GM12875 (cell line): Measurements from ENCODE around the gene CMTR1.

Experiments used
- H3K4me3 ChIP-seq: one replicate; pipeline ENCODE4 v1.5.1; 2011; ENCODE audit warnings: low read depth, low read length, control low read depth
- TF ChIP-seq, protein P1 (sequence below): IDR thresholded peaks from 2 replicates; pipeline ENCODE4 v1.5.1; 2011; ENCODE audit warnings: low read depth, mild to moderate bottlenecking, control low read depth, inconsistent platforms, low read length, moderate library complexity, borderline replicate concordance; ENCODE audit not compliant: insufficient read depth

The CMTR1 gene

GRCh38 chr6:37514321-37514771, 81.3 kb downstream of the CMTR1 start:
- no peak overlapping the region for H3K4me3 ChIP-seq
- TF ChIP-seq, protein P1, sequence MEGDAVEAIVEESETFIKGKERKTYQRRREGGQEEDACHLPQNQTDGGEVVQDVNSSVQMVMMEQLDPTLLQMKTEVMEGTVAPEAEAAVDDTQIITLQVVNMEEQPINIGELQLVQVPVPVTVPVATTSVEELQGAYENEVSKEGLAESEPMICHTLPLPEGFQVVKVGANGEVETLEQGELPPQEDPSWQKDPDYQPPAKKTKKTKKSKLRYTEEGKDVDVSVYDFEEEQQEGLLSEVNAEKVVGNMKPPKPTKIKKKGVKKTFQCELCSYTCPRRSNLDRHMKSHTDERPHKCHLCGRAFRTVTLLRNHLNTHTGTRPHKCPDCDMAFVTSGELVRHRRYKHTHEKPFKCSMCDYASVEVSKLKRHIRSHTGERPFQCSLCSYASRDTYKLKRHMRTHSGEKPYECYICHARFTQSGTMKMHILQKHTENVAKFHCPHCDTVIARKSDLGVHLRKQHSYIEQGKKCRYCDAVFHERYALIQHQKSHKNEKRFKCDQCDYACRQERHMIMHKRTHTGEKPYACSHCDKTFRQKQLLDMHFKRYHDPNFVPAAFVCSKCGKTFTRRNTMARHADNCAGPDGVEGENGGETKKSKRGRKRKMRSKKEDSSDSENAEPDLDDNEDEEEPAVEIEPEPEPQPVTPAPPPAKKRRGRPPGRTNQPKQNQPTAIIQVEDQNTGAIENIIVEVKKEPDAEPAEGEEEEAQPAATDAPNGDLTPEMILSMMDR = no peak

- TF ChIP-seq, protein P1 = no peak
- H3K4me3 ChIP-seq = no peak overlapping the region
These were observed 81.8 kb downstream of the CMTR1 start for GRCh38 chr6:37514837-37515236.

DNA sequence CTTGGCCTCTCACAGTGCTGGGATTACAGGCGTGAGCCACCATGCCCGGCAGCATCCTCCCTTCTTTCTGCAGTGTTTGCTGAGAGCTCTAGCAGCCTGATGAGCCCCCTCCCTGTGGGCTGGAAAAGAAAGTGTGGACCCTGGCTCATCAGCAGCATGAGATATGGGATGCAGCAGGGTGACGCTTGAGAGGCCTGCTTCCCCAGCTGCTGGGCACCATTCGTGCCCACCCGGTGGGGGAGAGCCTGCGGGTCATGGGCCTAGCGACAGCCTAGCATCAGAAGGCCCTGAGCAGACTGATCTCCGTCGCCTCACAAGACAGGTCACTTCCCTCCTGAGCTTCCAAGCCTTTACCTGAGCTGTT, 82.7 kb downstream of the CMTR1 start:
- TF ChIP-seq, protein P1 = no peak
- no peak overlapping the region for H3K4me3 ChIP-seq

DNA sequence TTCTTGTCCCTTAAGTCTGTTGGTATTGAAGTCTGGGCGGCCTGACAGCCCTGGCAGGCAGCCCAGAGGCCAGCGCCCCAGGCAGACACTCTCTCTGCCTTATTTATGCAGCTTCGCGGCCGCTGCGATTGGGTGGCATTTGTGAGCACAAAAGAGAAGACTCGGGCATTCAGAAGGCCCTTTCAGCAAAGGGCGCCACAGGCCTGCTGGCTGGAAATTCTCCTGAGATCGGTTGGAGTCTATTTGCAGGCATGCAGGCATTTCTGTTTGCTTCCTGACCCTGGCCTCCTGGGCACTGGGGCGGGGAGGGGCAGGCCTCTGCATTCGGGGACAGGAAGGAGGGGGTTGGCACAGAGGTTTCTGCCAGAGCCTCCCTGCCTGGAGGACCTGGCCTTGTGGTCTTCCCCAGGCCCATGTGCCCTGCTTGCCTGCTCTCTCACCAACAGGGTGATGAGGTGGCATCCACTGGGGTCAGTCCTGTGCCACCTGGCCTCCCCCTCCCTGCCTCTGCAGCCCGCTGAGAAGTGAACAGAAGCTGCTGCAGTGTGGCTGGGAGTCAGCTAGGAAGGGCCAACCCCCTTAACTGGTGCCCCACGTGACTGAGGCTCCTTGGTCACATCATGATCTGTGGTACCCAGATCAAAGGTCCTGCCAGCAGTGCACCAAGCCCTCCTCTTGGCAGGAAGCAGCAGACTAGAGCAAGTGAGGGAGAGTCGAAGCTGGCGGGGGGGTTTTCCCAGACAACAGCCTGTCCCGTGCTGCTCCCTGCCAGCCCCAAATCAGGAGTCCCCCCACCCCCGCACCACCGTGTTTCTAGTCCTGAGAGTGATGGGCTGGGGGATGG, 83.3 kb downstream of the CMTR1 start:
- TF ChIP-seq, protein P1 = no peak
- H3K4me3 ChIP-seq = no peak overlapping the region

GRCh38 chr6:37516920-37517405, 83.9 kb downstream of the CMTR1 start:
- no peak overlapping the region for H3K4me3 ChIP-seq

GRCh38 chr6:37517411-37517812, 84.4 kb downstream of the CMTR1 start:
- TF ChIP-seq, protein P1 = no peak

More at GRCh38 chr6:37516920-37517405, 83.9 kb downstream of the CMTR1 start:
- TF ChIP-seq, protein P1 = no peak

GRCh38 chr6:37518116-37518515, 85.1 kb downstream of the CMTR1 start:
- TF ChIP-seq, protein P1 = no peak
- H3K4me3 ChIP-seq = no peak overlapping the region

More at GRCh38 chr6:37517411-37517812, 84.4 kb downstream of the CMTR1 start:
- no peak overlapping the region for H3K4me3 ChIP-seq
